H9 (cell line): ENCODE measurements around the gene HHAT. TPM values are rescaled to one million over a fixed set of nuclear protein-coding genes. Genes with fewer than 3 reads are reported as not detected.

Experiments
- DNase-seq: peaks from one replicate; pipeline ENCODE4 v3.0.0-alpha.2; 2017
- H2AFZ ChIP-seq: one replicate; pipeline ENCODE4 v1.6.1; 2013; ENCODE audit warnings: mild to moderate bottlenecking, low read length, control low read depth, moderate library complexity
- H2AK5ac ChIP-seq: 2 replicates; pipeline ENCODE4 v1.6.1; 2013; ENCODE audit warnings: low read length, control low read depth, mixed read lengths; ENCODE audit not compliant: insufficient read length
- H2BK120ac ChIP-seq: one replicate; pipeline ENCODE4 v1.6.1; 2013; ENCODE audit warnings: low read depth, mild to moderate bottlenecking, low read length, control low read depth, inconsistent platforms; ENCODE audit not compliant: poor library complexity, severe bottlenecking
- H2BK12ac ChIP-seq: 2 replicates; pipeline ENCODE4 v1.6.1; 2013; ENCODE audit warnings: low read length, control low read depth, mixed read lengths, low read depth; ENCODE audit not compliant: insufficient read length
- H2BK15ac ChIP-seq: 2 replicates; pipeline ENCODE4 v1.6.1; 2013; ENCODE audit warnings: low read depth, low read length, control low read depth
- H2BK20ac ChIP-seq: one replicate; pipeline ENCODE4 v1.6.1; 2013; ENCODE audit warnings: low read depth, mild to moderate bottlenecking, low read length, control low read depth, inconsistent platforms; ENCODE audit not compliant: poor library complexity, severe bottlenecking
- H2BK5ac ChIP-seq: 2 replicates; pipeline ENCODE4 v1.6.1; 2013; ENCODE audit warnings: low read length, control low read depth, mixed read lengths; ENCODE audit not compliant: insufficient read length
- H3K14ac ChIP-seq: 2 replicates; pipeline ENCODE4 v1.6.1; 2013; ENCODE audit warnings: low read length, control low read depth; ENCODE audit not compliant: insufficient read depth
- H3K18ac ChIP-seq: 2 replicates; pipeline ENCODE4 v1.6.1; 2013; ENCODE audit warnings: low read depth, mild to moderate bottlenecking, mixed read lengths, low read length, control low read depth; ENCODE audit not compliant: insufficient read length
- H3K23ac ChIP-seq: 2 replicates; pipeline ENCODE4 v1.6.1; 2013; ENCODE audit warnings: low read length, control low read depth, mixed read lengths, low read depth; ENCODE audit not compliant: insufficient read length
- H3K23me2 ChIP-seq: 2 replicates; pipeline ENCODE4 v1.6.1; 2013; ENCODE audit warnings: low read depth, mild to moderate bottlenecking, mixed read lengths, low read length, control low read depth; ENCODE audit not compliant: insufficient read length, poor library complexity, severe bottlenecking
- H3K27ac ChIP-seq: 2 replicates; pipeline ENCODE4 v1.5.1; 2013; ENCODE audit warnings: low read length, control low read depth, mixed read lengths, low read depth; ENCODE audit not compliant: insufficient read length
- H3K27me3 ChIP-seq: 2 replicates; pipeline ENCODE4 v1.6.1; 2013; ENCODE audit warnings: low read length, control low read depth, inconsistent platforms; ENCODE audit not compliant: insufficient read depth
- H3K4ac ChIP-seq: 2 replicates; pipeline ENCODE4 v1.6.1; 2013; ENCODE audit warnings: low read depth, mild to moderate bottlenecking, control low read depth, inconsistent platforms, low read length, moderate library complexity
- H3K4me1 ChIP-seq: 2 replicates; pipeline ENCODE4 v1.6.1; 2013; ENCODE audit warnings: low read length, control low read depth, inconsistent platforms; ENCODE audit not compliant: insufficient read depth
- H3K4me2 ChIP-seq: 2 replicates; pipeline ENCODE4 v1.6.1; 2013; ENCODE audit warnings: low read length, control low read depth, mixed read lengths; ENCODE audit not compliant: insufficient read length, insufficient read depth
- H3K56ac ChIP-seq: 2 replicates; pipeline ENCODE4 v1.6.1; 2013; ENCODE audit warnings: low read depth, mild to moderate bottlenecking, mixed read lengths, low read length, control low read depth; ENCODE audit not compliant: insufficient read length
- H3K79me1 ChIP-seq: 2 replicates; pipeline ENCODE4 v1.6.1; 2013; ENCODE audit warnings: low read depth, mild to moderate bottlenecking, moderate library complexity, low read length, control low read depth, inconsistent platforms; ENCODE audit not compliant: insufficient read depth, poor library complexity, severe bottlenecking
- H3K79me2 ChIP-seq: 2 replicates; pipeline ENCODE4 v1.6.1; 2013; ENCODE audit warnings: low read length, control low read depth, inconsistent platforms; ENCODE audit not compliant: insufficient read depth
- H3K9ac ChIP-seq: 2 replicates; pipeline ENCODE4 v1.6.1; 2013; ENCODE audit warnings: low read length, control low read depth, mixed read lengths; ENCODE audit not compliant: insufficient read length; ENCODE audit errors: extremely low read depth
- H3K9me3 ChIP-seq: one replicate; pipeline ENCODE4 v1.6.1; 2013; ENCODE audit warnings: low read depth, low read length, inconsistent platforms; ENCODE audit not compliant: control insufficient read depth
- H3T11ph ChIP-seq: one replicate; pipeline ENCODE4 v1.6.1; 2013; ENCODE audit warnings: mild to moderate bottlenecking, low read length, control low read depth, inconsistent platforms
- H4K20me1 ChIP-seq: one replicate; pipeline ENCODE4 v1.6.1; 2013; ENCODE audit not compliant: control insufficient read depth, insufficient read length, insufficient read depth
- H4K5ac ChIP-seq: 2 replicates; pipeline ENCODE4 v1.6.1; 2013; ENCODE audit warnings: low read depth, mild to moderate bottlenecking, mixed read lengths, low read length, control low read depth; ENCODE audit not compliant: insufficient read length
- H4K8ac ChIP-seq: replicated peaks from 2 replicates; pipeline ENCODE4 v1.6.1; 2013; ENCODE audit warnings: low read length, control low read depth, mixed read lengths, low read depth; ENCODE audit not compliant: insufficient read length
- H4K91ac ChIP-seq: 2 replicates; pipeline ENCODE4 v1.6.1; 2013; ENCODE audit warnings: low read depth, mild to moderate bottlenecking, moderate library complexity, mixed read lengths, low read length, control low read depth; ENCODE audit not compliant: insufficient read length
- H3K27ac Mint-ChIP-seq, 3 experiments: 2 replicates in 2 of 3; 3 replicates in 1 of 3; pipeline ENCODE4 v1.8.0; 2020 to 2021; ENCODE audit warnings: mixed read lengths in 3 of 3, mild to moderate bottlenecking in 1 of 3, moderate library complexity in 1 of 3
- H3K27me3 Mint-ChIP-seq: 2 replicates; pipeline ENCODE4 v1.8.0; 2021; ENCODE audit warnings: low read depth, mild to moderate bottlenecking, moderate library complexity, mixed read lengths
- H3K36me3 Mint-ChIP-seq, 3 experiments: 2 replicates in 2 of 3; 3 replicates in 1 of 3; pipeline ENCODE4 v1.8.0; 2020 to 2021; ENCODE audit warnings: low read depth in 3 of 3, mixed read lengths in 3 of 3; ENCODE audit not compliant: insufficient read depth in 1 of 3
- H3K4me1 Mint-ChIP-seq, 2 experiments: 2 replicates each; pipeline ENCODE4 v1.8.0; 2020; ENCODE audit warnings: mixed read lengths in 2 of 2
- H3K4me3 Mint-ChIP-seq, 2 experiments: 2 replicates in 1 of 2; 3 replicates in 1 of 2; pipeline ENCODE4 v1.8.0; 2020 to 2021; ENCODE audit warnings: mild to moderate bottlenecking in 2 of 2, mixed read lengths in 2 of 2, moderate library complexity in 1 of 2
- H3K9me3 Mint-ChIP-seq, 2 experiments: 2 replicates in 1 of 2; 3 replicates in 1 of 2; pipeline ENCODE4 v1.8.0; 2020; ENCODE audit warnings: mild to moderate bottlenecking in 2 of 2, mixed read lengths in 2 of 2, moderate library complexity in 1 of 2
- WGBS: extraction: QIAGEN DNeasy Blood & Tissue Kit; methylation state at CpG from one replicate; pipeline ENCODE4 v1.1.7; 2013; ENCODE audit warnings: missing lambda C conversion rate, low lambda C conversion rate, mixed read lengths; ENCODE audit not compliant: insufficient read length; ENCODE audit errors: extremely low coverage; 5-methylcytosine and 5-hydroxymethylcytosine counted together
- total RNA-seq: library from RNA; stranded (reverse); gene quantifications from 2 replicates; pipeline ENCODE4 v1.2.1, GENCODE V29; 2021
- TF ChIP-seq, protein P1 (sequence below): fragments of 200-600 bp; sonication (generic); conservative IDR thresholded peaks from 3 replicates; pipeline ENCODE4 v1.8.0; 2021; ENCODE audit warnings: antibody characterized with exemption, mild to moderate bottlenecking

Gene HHAT
- total RNA-seq, 1 experiment from 2014 or later, result 0.48 TPM

DNA sequence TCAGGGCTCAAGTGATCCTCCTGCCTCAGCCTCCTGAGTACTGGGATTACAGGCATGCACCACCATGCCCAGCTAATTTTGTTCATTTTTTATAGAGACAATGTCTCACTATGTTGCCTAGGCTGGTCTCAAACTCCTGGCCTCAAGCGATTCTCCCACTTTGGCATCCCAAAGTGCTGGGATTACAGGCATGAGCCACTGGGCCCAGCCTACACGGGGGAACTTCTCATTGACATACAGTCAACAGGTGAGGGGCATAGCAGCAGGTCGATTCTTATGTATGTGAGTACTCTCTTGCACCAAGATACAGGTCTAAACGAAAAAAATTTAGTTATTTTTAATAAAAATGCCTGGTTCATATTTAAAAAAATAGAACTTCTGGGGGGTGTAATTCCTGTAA is 39.5 kb upstream of the HHAT start:
- Histone ChIP-seq H3K18ac (no peak overlapping the region), H3T11ph (no peak overlapping the region), H4K91ac (no peak overlapping the region), H2BK20ac (no peak overlapping the region), H3K23me2 (peaks cover 10% of the 10 kb centered on the region), H3K9ac (no peak overlapping the region), H3K27ac (no peak overlapping the region), H3K4me1 (peaks cover 2% of the 10 kb centered on the region; the same call in 1 of the 2 replicates), H3K56ac (no peak overlapping the region), H2BK120ac (no peak overlapping the region), H3K79me1 (no peaks in the 10 kb centered on the region), H2BK15ac (no peak overlapping the region), H3K14ac (no peak overlapping the region), H2AFZ (no peak overlapping the region), H3K9me3 (no peaks in the 10 kb centered on the region), H4K20me1 (no peaks in the 10 kb centered on the region), H3K23ac (no peak overlapping the region), H2AK5ac (no peak overlapping the region), H4K5ac (no peak overlapping the region), H3K79me2 (no peaks in the 10 kb centered on the region), H2BK12ac (no peak overlapping the region), H3K4ac (no peak overlapping the region), H3K4me2 (no peak overlapping the region), H2BK5ac (no peak overlapping the region), H3K27me3 (peaks cover 4% of the 10 kb centered on the region; the same call in 1 of the 2 replicates), H4K8ac (no peak overlapping the region)
- Mint-ChIP-seq H3K36me3 (no peaks in the 10 kb centered on the region), H3K4me3 (no peak overlapping the region), H3K27ac (no peak overlapping the region), H3K9me3 (no peaks in the 10 kb centered on the region), H3K27me3 (peaks cover 45% of the 10 kb centered on the region), H3K4me1 (peaks cover 10 to 19% of the 10 kb centered on the region in 2 experiments)
- TF ChIP-seq, protein P1, sequence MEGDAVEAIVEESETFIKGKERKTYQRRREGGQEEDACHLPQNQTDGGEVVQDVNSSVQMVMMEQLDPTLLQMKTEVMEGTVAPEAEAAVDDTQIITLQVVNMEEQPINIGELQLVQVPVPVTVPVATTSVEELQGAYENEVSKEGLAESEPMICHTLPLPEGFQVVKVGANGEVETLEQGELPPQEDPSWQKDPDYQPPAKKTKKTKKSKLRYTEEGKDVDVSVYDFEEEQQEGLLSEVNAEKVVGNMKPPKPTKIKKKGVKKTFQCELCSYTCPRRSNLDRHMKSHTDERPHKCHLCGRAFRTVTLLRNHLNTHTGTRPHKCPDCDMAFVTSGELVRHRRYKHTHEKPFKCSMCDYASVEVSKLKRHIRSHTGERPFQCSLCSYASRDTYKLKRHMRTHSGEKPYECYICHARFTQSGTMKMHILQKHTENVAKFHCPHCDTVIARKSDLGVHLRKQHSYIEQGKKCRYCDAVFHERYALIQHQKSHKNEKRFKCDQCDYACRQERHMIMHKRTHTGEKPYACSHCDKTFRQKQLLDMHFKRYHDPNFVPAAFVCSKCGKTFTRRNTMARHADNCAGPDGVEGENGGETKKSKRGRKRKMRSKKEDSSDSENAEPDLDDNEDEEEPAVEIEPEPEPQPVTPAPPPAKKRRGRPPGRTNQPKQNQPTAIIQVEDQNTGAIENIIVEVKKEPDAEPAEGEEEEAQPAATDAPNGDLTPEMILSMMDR, result no peak
- DNase-seq, result no peak
- no CpG with 5 or more reads among the region's 4 CpGs for WGBS
